ENCODE results near the gene LAIR1. TPM values are rescaled to one million over a fixed set of nuclear protein-coding genes. Genes with fewer than 3 reads are reported as not detected.
A peak's percentile ranks its signal among the peaks of the same experiment; 100 is the strongest.
"Not testable (repeated sequence)": the region's sequence is repeated elsewhere in the genome, so short reads cannot be mapped to it uniquely, and the experiment has no call there.

The LAIR1 gene
- total RNA-seq, 1 experiment from 2014 or later = not detected

- no peaks in the 10 kb centered on the region for H3K36me3 Mint-ChIP-seq (ENCODE audit: insufficient read depth, unreplicated experiment)
- CTCF ChIA-PET = interaction anchor here (0.6 to 4.2 kb wide), 4 partner anchors 16 to 63 kb away, joined by 3 to 79 read pairs (median 4); no protein-coding TSS in a partner anchor
- no TSS peak for BruUV-seq (replicated peaks)
- peaks cover 57% of the 10 kb centered on the region for H3K27me3 Mint-ChIP-seq (ENCODE audit: insufficient read depth, unreplicated experiment)
- peak overlapping the region; percentile 41 for H3K4me3 Mint-ChIP-seq (ENCODE audit: unreplicated experiment)
- POLR2A ChIA-PET = no interaction called here
- intact Hi-C loops (cut with micrococcal nuclease) = no loop called here
- DNase-seq (ENCODE audit: unreplicated experiment) = no peak
- H3K9me3 Mint-ChIP-seq (ENCODE audit: unreplicated experiment) = no peaks in the 10 kb centered on the region
- H3K4me1 Mint-ChIP-seq (ENCODE audit: insufficient read depth, unreplicated experiment) = peaks cover 6% of the 10 kb centered on the region
- H3K27ac Mint-ChIP-seq (ENCODE audit: low read depth, unreplicated experiment) = no peak overlapping the region
- TF ChIP-seq CTCF (IDR thresholded peaks at IDR 0.05; ENCODE audit: unreplicated experiment) = no peak
Observed at GRCh38 chr19:54388802-54389139, 24.0 kb upstream of the LAIR1 start.

- no peak for DNase-seq (ENCODE audit: unreplicated experiment)
- no TSS peak for BruUV-seq (replicated peaks)
- H3K4me3 Mint-ChIP-seq (ENCODE audit: unreplicated experiment) = peak overlapping the region; percentile 41
- intact Hi-C loops (cut with micrococcal nuclease) = no loop called here
- H3K4me1 Mint-ChIP-seq (ENCODE audit: insufficient read depth, unreplicated experiment) = peaks cover 6% of the 10 kb centered on the region
- POLR2A ChIA-PET = no interaction called here
- H3K27ac Mint-ChIP-seq (ENCODE audit: low read depth, unreplicated experiment) = no peak overlapping the region
- CTCF ChIA-PET = interaction anchor here (0.6 to 4.2 kb wide), 2 partner anchors 21 to 62 kb away, joined by 3 to 79 read pairs; no protein-coding TSS in a partner anchor
- no peaks in the 10 kb centered on the region for H3K36me3 Mint-ChIP-seq (ENCODE audit: insufficient read depth, unreplicated experiment)
- TF ChIP-seq CTCF (IDR thresholded peaks at IDR 0.05; ENCODE audit: unreplicated experiment) = no peak
- no peaks in the 10 kb centered on the region for H3K9me3 Mint-ChIP-seq (ENCODE audit: unreplicated experiment)
- peaks cover 63% of the 10 kb centered on the region for H3K27me3 Mint-ChIP-seq (ENCODE audit: insufficient read depth, unreplicated experiment)
Observed at GRCh38 chr19:54387991-54388801, 23.5 kb upstream of the LAIR1 start.

GRCh38 chr19:54383330-54383729 is 18.6 kb upstream of the LAIR1 start:
- H3K4me3 Mint-ChIP-seq (ENCODE audit: unreplicated experiment) = no peak overlapping the region
- H3K27me3 Mint-ChIP-seq (ENCODE audit: insufficient read depth, unreplicated experiment) = peaks cover 42% of the 10 kb centered on the region
- H3K27ac Mint-ChIP-seq (ENCODE audit: low read depth, unreplicated experiment) = no peak overlapping the region
- no peak for DNase-seq (ENCODE audit: unreplicated experiment)
- TF ChIP-seq CTCF (IDR thresholded peaks at IDR 0.05; ENCODE audit: unreplicated experiment) = no peak
- POLR2A ChIA-PET = no interaction called here
- intact Hi-C loops (cut with micrococcal nuclease) = no loop called here
- BruUV-seq (replicated peaks) = no TSS peak
- H3K4me1 Mint-ChIP-seq (ENCODE audit: insufficient read depth, unreplicated experiment) = peaks cover 1% of the 10 kb centered on the region
- peaks cover 9% of the 10 kb centered on the region for H3K9me3 Mint-ChIP-seq (ENCODE audit: unreplicated experiment)
- H3K36me3 Mint-ChIP-seq (ENCODE audit: insufficient read depth, unreplicated experiment) = no peaks in the 10 kb centered on the region
- CTCF ChIA-PET = no interaction called here

- peaks cover 29% of the 10 kb centered on the region for H3K27me3 Mint-ChIP-seq (ENCODE audit: insufficient read depth, unreplicated experiment)
- POLR2A ChIA-PET; DNase-seq (ENCODE audit: unreplicated experiment); H3K27ac Mint-ChIP-seq (ENCODE audit: low read depth, unreplicated experiment); H3K4me1 Mint-ChIP-seq (ENCODE audit: insufficient read depth, unreplicated experiment); BruUV-seq (replicated peaks); intact Hi-C loops (cut with micrococcal nuclease); H3K4me3 Mint-ChIP-seq (ENCODE audit: unreplicated experiment); H3K9me3 Mint-ChIP-seq (ENCODE audit: unreplicated experiment); H3K36me3 Mint-ChIP-seq (ENCODE audit: insufficient read depth, unreplicated experiment): not testable (repeated sequence)
- CTCF ChIA-PET = interaction anchor here (2.8 kb wide), 1 partner anchor 9 kb away, joined by 20 read pairs; no protein-coding TSS in a partner anchor
Observed at GRCh38 chr19:54382041-54382440, 17.3 kb upstream of the LAIR1 start.
